DOHH2 (cell line): Measurements from ENCODE around the gene RNF144A.
"Not testable (repeated sequence)": the region's sequence is repeated elsewhere in the genome, so short reads cannot be mapped to it uniquely, and the experiment has no call there.

Experiments
- H3F3A ChIP-seq: fragments of 200-600 bp; sonication (generic), shearing (Covaris generic); 2 replicates; pipeline ENCODE4 v1.6.0; 2016; ENCODE audit warnings: antibody characterized with exemption, mild to moderate bottlenecking; ENCODE audit not compliant: control insufficient read depth, insufficient read depth
- H3K27ac ChIP-seq: fragments of 200-600 bp; sonication (generic); 2 replicates; pipeline ENCODE4 v1.5.1; 2014; ENCODE audit warnings: low read depth, mild to moderate bottlenecking, low read length, moderate library complexity
- H3K27me3 ChIP-seq: fragments of 200-600 bp; sonication (generic); 2 replicates; pipeline ENCODE4 v1.6.1; 2014; ENCODE audit warnings: mild to moderate bottlenecking, low read length, mixed read lengths; ENCODE audit not compliant: control insufficient read depth
- H3K36me3 ChIP-seq: fragments of 200-600 bp; sonication (generic); 2 replicates; pipeline ENCODE4 v1.6.1; 2014; ENCODE audit warnings: mild to moderate bottlenecking, low read length, moderate library complexity, mixed read lengths; ENCODE audit not compliant: control insufficient read depth
- H3K4me1 ChIP-seq: fragments of 200-600 bp; sonication (generic); 2 replicates; pipeline ENCODE4 v1.6.1; 2014; ENCODE audit warnings: mild to moderate bottlenecking, low read length, mixed read lengths; ENCODE audit not compliant: control insufficient read depth
- H3K4me2 ChIP-seq: fragments of 200-600 bp; sonication (generic); 2 replicates; pipeline ENCODE4 v1.6.0; 2014; ENCODE audit warnings: mild to moderate bottlenecking, low read length, moderate library complexity
- H3K4me3 ChIP-seq: fragments of 200-600 bp; sonication (generic); 2 replicates; pipeline ENCODE4 v1.5.1; 2014; ENCODE audit warnings: mild to moderate bottlenecking, low read length, mixed read lengths
- H3K79me2 ChIP-seq: fragments of 200-600 bp; sonication (generic); 2 replicates; pipeline ENCODE4 v1.6.1; 2014; ENCODE audit warnings: mild to moderate bottlenecking, low read length, mixed read lengths; ENCODE audit not compliant: control insufficient read depth
- H3K9me2 ChIP-seq: fragments of 200-600 bp; sonication (generic); replicated peaks from 2 replicates; pipeline ENCODE4 v1.6.1; 2014; ENCODE audit warnings: mild to moderate bottlenecking, low read length, mixed read lengths; ENCODE audit not compliant: control insufficient read depth
- H3K9me3 ChIP-seq: fragments of 200-600 bp; sonication (generic); 2 replicates; pipeline ENCODE4 v1.6.1; 2014; ENCODE audit warnings: antibody characterized with exemption, low read length, mixed read lengths; ENCODE audit not compliant: control insufficient read depth, insufficient read depth
- H4K20me1 ChIP-seq: fragments of 200-600 bp; sonication (generic); 2 replicates; pipeline ENCODE4 v1.6.0; 2014; ENCODE audit warnings: low read depth, mild to moderate bottlenecking, antibody characterized with exemption, low read length, moderate library complexity; ENCODE audit not compliant: control insufficient read depth, insufficient read depth
- CTCF ChIP-seq: fragments of 200-600 bp; sonication (generic); IDR thresholded peaks from one replicate; pipeline ENCODE4 v1.5.1; 2014; ENCODE audit warnings: antibody characterized with exemption, mild to moderate bottlenecking, low read depth, low read length; ENCODE audit not compliant: poor library complexity, severe bottlenecking
- EZH2phosphoT487 ChIP-seq: fragments of 200-600 bp; sonication (generic); IDR thresholded peaks from 2 replicates; pipeline ENCODE4 v1.6.1; 2017; ENCODE audit warnings: borderline replicate concordance, mild to moderate bottlenecking, antibody characterized with exemption, low read length, moderate library complexity, mixed read lengths

The RNF144A gene

DNA sequence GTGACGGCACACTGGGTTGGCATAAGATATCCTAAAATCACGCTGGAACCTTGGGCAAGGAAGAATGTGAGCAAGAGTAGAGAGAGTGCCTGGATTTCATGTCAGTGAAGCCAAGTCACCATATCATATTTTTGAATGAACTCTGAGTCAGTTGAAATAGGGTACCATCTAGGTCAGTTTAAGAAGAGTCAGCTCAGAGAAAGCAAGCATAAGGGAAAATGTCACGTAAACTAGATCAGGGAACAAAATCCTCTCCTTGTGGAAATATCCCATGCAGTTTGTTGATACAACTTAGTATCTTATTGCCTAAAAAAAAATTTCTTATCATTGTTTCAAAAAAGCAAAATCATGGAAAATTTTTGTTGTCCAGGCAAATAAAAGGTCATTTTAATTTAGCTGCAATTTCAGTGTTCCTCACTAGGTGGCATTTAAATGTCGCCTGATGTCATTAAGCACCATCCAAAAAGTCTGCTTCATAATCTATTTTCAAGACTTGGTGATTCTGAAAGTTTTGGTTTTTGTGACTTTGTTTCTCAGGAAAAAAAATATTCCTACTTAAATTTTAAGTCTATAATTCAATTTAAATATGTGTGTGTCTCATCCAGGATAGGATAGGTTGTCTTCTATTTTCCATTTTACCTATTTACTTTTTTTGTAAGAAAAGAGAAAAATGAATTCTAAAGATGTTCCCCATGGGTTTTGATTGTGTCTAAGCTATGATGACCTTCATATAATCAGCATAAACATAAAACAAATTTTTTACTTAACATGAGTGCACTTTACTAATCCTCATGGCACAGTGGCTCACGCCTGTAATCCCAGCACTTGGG, 20.1 kb upstream of the RNF144A start:
- TF ChIP-seq EZH2phosphoT487 (no peak), CTCF (peak; percentile 68)
- Histone ChIP-seq H3K4me1 (no peaks in the 10 kb centered on the region), H3K9me3 (no peaks in the 10 kb centered on the region), H3K4me2 (no peak overlapping the region), H3K27me3 (no peaks in the 10 kb centered on the region), H3K4me3 (no peak overlapping the region), H3K27ac (no peak overlapping the region), H4K20me1 (no peaks in the 10 kb centered on the region), H3F3A (no peaks in the 10 kb centered on the region), H3K9me2 (no peaks in the 10 kb centered on the region), H3K36me3 (no peaks in the 10 kb centered on the region), H3K79me2 (no peaks in the 10 kb centered on the region)

DNA sequence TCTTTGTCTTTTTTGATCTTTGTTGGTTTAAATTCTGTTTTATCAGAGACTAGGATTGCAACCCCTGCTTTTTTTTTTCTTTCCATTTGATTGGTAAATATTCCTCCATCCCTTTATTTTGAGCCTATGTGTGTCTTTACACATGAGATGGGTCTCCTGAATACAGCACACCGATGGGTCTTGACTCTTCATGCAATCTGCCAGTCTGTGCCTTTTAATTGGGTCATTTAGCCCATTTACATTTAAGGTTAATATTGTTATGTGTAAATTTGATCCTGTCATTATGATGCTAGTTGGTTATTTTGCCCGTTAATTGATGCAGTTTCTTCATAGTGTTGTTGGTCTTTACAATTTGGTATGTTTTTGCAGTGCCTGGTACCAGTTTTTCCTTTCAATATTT, 14.6 kb upstream of the RNF144A start:
- not testable (repeated sequence) for H3K9me3 ChIP-seq, H3K4me1 ChIP-seq, H3K9me2 ChIP-seq, H3K27me3 ChIP-seq, H3K79me2 ChIP-seq, H3K4me2 ChIP-seq, H4K20me1 ChIP-seq, H3K27ac ChIP-seq, H3K36me3 ChIP-seq, H3F3A ChIP-seq, H3K4me3 ChIP-seq

GRCh38 chr2:6905668-6906067, 11.5 kb upstream of the RNF144A start:
- H3K79me2 ChIP-seq = no peaks in the 10 kb centered on the region
- no peaks in the 10 kb centered on the region for H4K20me1 ChIP-seq
- peaks cover 19% of the 10 kb centered on the region for H3K4me1 ChIP-seq
- H3K4me3 ChIP-seq = no peak overlapping the region
- H3K9me3 ChIP-seq = no peaks in the 10 kb centered on the region
- no peaks in the 10 kb centered on the region for H3K9me2 ChIP-seq
- H3K4me2 ChIP-seq = no peak overlapping the region
- no peaks in the 10 kb centered on the region for H3K36me3 ChIP-seq
- TF ChIP-seq EZH2phosphoT487 (no peak), CTCF (no peak)
- no peak overlapping the region for H3K27ac ChIP-seq
- no peaks in the 10 kb centered on the region for H3F3A ChIP-seq
- no peaks in the 10 kb centered on the region for H3K27me3 ChIP-seq

- H3K4me1 ChIP-seq = peaks cover 20% of the 10 kb centered on the region
- no peaks in the 10 kb centered on the region for H4K20me1 ChIP-seq
- no peaks in the 10 kb centered on the region for H3K79me2 ChIP-seq
- TF ChIP-seq EZH2phosphoT487 (no peak), CTCF (no peak)
- no peaks in the 10 kb centered on the region for H3K9me3 ChIP-seq
- no peaks in the 10 kb centered on the region for H3K9me2 ChIP-seq
- no peaks in the 10 kb centered on the region for H3K27me3 ChIP-seq
- H3K4me2 ChIP-seq = no peak overlapping the region
- no peak overlapping the region for H3K27ac ChIP-seq
- H3K36me3 ChIP-seq = no peaks in the 10 kb centered on the region
- no peak overlapping the region for H3K4me3 ChIP-seq
- no peaks in the 10 kb centered on the region for H3F3A ChIP-seq
Measured at GRCh38 chr2:6906165-6906741, 11.0 kb upstream of the RNF144A start.
